Stimulated activated CD8-positive, alpha-beta memory T cell treated with anti-CD3 and anti-CD28 coated beads, Interleukin-15, amount 100 ng/mL, for 1 hour (primary cell): ENCODE data around the gene PARD3.

Experiments
- DNase-seq: peaks from one replicate; pipeline ENCODE4 v3.0.0-alpha.2; 2020; ENCODE audit warnings: low read depth

Gene PARD3

DNA sequence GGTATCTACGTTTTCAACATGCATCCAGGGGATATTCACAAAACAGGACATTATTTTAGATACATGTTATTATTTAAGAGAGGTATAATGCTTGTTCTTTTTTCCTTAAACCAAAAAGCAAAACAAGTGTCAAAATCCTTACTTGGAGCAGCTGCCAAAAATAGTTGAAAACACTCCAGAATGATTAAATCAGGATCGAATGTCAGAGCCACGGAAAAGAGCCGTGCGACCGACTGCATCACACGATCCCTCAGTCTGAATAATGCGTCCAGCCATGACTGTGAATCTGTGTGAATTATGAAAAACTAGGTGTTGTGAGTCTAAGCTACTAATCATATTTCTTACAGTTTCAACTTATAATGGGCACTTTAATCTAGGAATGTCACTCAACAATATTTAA is 126.0 kb downstream of the PARD3 start:
- DNase-seq, result no peak

DNA sequence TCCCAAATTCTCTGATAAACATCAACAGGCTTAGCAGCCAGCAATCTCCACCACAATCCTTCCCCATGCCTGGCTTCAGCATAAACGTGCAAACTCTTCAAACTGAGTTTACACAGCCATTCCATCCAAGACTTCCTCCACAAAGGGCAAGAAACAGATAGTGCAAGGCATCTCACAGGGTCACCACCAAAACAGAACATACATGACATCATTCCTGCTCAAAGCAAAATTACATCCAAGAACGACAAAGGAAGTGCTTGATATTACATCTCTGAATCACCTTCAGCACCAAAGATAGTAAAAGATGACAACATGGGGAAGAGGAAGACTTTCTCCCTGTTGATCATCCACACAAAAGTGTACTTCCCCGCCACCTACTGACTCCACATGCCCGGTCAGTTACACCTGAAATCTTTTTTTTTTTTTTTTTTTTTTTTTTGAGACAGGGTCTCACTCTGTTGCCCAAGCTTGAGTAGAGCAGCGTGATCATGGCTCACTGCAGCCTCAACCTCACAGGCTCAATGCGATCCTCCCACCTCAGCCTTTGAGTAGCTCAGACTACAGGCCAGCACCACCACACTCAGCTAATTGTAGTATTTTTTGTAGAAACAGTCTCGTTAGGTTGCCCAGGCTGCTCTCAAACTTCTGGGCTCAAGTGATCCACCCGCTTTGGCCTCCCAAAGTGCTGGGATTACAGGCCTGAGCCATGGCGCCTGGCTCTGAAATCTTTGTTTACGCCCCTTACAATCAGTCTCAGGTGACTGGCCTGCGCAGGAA is 127.5 kb downstream of the PARD3 start:
- DNase-seq, result no peak

DNA sequence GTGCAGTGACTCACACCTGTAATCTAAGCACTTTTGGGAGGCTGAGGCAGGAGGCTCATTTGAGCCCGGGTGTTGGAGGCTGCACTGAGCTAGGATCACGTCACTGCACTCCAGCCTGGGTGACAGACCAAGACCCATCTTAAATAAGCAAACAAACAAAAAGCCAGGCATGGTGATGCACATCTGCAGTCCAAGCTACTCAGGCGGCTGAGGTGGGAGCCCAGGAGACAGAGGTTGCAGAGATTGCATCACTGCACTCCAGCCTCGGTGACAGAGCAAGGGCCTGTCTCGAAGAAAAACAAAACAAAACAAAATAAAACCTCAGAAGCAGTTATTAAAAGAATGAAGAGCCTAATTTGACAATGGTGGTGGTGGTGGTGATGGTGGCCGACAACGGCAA is 132.5 kb downstream of the PARD3 start:
- DNase-seq, result no peak

DNA sequence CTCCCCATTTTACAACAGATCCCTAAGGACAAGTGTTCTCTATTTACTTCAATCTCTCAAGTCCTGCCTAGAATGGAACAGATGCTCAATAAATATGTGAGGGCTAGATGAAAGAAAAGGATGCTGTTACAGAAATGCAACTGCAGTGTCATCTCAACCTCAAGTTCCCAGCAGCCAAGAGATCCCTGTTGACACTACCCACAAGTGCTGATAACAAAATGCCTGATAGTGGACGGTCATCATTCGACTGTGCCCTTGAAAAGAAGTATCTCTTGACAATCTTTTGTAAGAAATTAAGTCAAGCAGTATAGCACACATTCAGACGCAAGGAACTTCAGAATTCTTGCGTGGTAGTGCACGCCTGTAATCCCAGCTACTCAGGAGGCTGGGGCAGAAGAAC is 133.2 kb downstream of the PARD3 start:
- DNase-seq, result no peak

DNA sequence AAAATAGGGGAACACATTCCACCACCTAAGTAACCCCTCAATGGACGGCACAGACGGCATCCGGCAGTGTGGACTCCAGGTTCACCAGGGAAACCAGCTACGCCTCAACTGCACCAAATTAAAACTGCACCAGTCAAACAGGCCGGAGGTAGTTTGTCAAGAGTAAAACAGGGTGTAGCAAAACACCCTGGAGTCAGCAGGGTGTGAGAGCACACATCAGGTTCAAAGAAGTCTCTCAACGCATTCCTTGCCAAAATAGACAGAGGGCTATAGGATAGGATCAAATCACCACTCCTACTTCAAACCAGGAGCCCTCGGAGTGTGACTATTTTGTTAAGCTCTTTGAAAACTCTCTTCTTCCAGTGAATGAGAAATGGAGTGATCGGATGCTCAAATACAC is 135.9 kb downstream of the PARD3 start:
- DNase-seq, result no peak

DNA sequence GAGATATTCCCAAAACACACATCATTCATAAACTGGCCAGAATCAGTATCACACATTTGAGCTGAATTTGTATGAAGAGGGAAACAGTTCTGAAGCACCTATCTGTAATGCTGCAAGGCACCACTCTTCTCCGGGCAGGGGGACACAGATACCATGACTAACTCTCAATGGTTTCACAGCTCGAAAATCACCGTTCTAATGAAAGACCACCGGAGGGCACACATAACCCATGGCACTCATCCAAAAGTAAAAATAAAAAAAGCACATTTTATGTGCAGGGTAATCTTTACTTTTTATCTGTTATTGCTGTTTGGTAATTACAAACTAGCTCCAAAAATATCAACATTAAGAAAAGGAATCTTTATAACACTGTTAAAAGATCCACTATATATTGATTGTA is 137.5 kb downstream of the PARD3 start:
- DNase-seq, result no peak

DNA sequence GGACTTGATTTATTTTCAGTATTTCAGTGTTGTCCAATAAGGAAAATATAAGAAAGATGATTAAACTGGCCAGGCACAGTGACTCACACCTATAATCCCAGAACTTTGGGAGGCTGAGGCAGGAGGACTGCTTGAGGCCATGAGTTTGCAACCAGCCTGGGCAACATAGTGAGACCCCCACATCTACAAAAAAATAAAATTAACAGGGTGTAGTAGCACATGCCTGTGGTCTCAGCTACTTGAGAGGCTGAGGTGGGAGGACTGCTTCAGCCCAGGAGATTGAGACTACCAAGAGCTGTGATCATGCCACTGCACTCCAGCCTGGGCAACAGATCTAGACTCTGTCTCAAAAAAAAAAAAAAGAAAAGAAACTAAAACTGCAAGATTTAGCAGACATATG is 138.0 kb downstream of the PARD3 start:
- DNase-seq, result no peak

DNA sequence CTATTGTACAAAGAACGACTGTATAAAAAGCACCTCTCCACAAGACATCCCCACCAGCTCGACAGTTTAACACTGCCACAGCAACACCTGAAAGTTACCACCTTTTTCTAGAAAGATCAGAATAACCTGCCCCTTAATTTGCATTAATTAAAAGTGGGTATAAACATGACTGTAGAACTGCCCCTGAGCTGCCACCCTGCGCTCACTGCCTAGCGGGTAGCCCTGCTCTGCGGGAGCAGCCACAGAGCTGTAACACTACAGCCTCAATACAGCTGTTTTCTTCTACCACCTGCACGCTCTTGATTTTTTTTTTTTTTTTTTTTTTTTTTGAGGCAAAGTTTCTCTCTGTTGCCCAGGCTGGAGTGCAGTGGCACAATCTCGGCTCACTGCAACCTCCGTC is 140.9 kb downstream of the PARD3 start:
- no peak for DNase-seq

DNA sequence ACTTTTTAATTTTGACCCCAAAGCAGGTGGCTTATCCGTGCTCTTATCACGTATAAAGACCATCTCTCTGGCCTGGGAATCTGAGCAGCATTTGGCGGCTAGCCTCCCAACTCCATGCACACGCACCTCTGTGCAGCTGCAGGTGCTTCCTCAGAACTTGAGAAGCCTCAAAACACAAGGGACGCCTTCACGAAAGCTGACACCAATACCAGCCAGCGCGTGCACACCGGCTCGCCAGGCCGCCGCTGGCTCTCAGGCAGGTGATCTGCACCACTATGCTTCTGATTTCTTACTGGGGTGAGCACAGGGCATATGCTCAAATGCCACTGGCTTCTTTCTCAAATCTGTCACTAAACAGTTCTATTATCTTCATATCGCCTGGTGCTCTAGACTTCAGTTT is 145.0 kb downstream of the PARD3 start:
- DNase-seq, result no peak

DNA sequence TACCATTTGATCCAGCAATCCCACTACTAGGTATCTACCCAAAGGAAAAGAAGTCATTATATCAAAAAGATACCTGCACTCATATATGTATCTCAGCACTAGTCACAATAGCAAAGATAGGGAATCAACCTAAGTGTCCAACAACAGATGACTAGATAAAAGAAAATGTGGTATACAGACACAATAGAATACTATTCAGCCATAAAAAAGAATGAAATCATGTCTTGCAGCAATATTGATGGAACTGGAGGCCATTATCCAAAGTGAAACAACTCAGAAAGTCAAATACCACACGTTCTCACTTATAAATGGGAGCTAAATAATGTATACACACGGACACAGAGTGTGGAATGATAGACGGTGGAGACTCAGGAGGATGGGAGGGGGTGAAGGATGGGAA is 146.0 kb downstream of the PARD3 start:
- no peak for DNase-seq

DNA sequence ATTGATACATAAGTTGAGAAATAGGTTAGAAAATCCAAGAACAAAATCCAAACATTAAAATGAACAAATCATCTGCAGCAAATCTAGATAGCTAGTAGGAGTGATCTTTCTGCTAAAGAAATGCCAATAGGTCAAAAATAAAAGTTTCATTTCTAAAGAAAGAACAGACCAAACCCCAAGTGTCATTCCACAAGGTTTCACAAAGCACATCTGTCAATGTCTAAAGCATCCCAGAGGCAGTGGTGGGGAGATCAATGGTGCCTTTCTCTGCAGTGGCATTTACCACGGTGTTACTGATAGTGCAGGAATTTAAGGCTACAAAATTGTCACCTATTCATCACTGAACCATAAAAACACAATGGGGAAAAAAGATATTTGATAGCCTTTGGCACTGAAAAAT is 147.9 kb downstream of the PARD3 start:
- DNase-seq, result no peak

DNA sequence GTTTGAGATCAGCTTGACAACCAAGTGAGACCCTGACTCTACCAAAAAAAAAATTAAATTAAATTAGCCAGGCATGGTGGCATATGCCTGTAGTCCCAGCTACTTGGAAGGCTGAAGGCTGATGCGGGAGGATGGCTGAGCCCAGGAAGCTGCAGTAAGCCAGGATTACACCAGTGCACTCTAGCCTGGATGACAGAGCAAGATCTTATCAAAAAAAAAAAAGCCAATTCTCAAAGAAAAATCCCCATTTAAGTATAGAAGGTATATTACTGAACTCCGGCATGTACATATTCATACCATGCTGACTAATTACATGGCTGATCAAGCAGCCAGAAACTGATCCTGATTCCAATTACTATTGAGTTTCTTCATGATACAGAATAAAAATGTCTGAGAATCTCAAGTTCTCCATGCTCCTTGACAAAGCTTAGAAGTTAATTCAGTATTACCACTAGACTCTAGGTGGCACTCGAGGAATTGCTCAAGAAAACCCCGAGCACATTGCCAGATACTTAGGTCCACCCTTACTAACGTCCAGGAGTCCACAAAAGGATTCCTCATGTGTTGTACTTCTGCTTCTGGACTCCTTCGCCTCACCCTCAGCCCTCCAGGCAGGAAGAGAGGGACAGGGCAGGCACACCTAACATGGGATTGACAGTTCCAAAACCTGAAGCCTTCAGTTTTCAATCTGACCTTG is 148.9 kb downstream of the PARD3 start:
- no peak for DNase-seq

DNA sequence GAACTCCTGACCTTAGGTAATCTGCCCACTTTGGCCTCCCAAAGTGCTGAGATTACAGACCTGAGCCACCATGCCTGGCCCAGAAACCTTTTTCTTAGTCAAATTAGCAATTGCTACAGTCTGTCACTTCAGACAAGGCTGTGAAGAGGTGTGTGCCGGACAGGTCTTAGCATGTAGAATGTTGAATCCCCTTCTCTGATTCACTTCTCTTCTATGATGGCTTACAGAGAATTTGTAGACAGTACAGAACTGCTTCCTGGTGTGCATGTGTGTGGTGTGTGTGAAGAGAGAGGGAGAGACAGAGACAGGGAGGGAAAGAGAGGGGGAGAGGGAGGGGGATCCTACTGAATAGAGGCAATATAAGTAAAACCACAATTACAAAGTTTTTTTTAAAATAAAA is 150.4 kb downstream of the PARD3 start:
- DNase-seq, result no peak

DNA sequence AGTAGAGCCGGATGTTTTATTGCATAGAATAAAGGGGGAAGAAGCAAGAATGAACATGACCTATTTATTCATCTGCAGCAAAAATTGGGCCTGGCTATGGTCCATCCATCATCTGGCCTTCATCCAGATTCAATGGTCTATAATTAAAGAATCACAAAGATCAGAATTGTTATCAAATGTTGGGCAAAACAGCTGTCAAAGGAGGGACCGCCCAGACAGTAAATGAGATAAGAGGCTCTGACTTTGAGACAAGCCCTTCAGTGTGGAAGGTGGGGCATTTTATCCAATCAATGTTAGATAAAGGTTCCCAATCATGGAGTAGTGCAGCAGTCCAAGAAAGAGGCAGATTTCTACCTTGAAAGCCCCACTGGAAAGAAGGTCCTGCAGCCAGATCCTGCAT is 153.5 kb downstream of the PARD3 start:
- no peak for DNase-seq

DNA sequence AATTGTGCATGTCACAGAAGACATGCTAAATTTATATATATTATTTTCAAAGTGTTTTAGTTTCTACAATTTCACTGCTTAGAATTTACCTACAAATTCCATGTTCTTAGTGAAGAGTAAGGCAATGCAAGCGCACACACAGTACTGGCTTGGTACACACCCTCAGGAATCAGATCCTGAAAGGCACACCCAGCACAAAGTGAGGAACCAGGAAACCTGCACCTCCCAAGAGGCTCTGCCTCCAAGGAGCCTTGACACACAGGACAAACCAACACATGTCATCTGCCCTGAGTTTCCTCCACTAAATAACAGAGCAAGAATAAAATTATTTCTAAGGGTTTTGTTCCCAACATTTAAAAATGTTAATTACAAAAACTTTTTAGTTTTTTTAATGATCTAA is 156.2 kb downstream of the PARD3 start:
- DNase-seq, result no peak

DNA sequence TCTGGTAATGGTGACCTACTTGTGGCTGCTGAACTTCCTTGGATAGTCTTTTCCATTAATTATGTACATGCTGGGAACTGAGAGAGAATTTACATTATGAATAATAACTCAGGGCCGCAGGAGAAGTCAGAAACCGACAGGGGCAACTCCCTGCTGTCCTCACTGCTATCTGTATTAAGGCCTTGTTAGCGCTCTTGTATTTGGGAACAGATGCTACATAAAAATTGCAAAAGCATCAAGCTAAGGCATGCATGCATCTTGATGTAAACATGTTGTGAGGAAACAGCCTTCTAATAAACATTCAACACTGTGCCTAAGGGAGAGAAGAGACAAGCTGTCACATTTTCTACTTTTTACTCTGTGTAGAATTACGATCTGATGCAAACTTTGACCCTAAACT is 158.4 kb downstream of the PARD3 start:
- no peak for DNase-seq

DNA sequence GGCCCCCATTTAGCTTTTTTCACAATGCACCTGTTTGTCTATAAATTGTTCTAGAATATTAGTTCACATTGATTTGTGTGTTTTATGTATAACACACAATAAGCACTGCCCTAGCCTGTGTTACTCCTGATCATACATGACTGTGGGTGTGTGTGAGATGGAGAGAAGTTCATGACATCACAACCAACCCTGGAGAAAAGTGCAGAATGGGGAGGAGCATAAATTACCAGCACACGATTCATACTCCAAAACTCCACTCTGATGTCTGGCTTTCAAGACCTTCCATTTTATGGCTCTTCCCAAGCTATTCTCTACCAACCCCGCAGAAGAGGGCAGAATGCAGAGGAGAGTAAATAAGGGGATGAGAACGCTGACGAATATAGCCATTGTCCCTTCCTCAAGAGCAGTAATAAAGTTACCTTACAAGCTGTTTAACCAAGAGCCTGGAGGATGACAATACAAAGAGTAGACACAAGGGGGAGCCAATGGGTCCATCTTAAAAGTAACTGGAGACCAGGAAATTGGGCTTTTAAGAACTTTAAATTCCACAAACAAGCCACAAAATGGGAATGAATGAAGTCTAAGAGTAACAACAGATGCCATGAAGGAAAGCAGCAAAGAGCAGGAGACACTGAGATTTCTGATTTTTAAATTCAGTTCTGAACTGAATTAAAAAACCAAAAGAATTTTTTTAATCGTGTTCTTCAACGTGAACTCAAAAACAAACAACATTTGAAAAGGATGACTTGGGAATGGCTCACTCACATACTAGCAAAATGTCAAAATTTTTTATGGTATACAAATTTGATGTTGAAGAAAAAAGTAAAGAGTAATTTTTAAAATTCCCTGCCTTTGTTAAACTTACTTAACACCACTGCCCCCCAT is 159.6 kb downstream of the PARD3 start:
- no peak for DNase-seq

DNA sequence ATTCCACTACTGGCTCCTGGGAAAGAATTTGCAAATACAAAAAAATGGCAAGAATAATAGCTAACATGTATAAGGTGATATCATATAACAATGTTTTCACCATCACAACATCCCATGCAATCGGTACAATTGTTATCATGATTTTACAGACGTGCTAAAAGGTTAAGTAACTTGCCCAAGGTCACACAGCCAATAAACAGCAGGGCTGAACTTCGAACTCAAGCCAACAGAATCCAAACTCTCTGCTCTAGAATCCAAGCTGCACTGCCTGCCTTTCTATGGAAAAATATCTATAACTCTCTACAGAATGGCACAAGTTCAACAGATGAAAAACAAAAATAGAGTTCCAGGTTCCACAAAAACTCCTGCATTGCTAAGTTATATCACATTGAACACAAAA is 160.9 kb downstream of the PARD3 start:
- no peak for DNase-seq

DNA sequence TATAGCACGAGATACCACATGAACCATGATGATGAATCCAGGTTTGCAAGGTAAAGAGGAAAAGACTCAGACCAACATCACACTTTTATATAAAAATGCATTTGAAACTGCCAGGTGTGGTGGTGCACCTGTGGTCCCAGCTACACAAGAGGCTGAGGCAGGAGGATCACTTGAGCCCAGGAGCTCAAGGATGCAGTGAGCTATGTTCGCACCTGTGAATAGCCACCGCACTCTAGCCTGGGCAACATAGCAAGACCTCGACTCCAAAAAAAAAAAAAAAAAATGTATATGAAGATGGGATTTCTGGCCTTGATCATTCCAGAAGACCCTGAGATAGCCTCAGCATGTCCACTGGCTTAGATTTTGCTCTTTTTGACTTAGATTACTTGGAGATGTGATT is 161.6 kb downstream of the PARD3 start:
- DNase-seq, result no peak

DNA sequence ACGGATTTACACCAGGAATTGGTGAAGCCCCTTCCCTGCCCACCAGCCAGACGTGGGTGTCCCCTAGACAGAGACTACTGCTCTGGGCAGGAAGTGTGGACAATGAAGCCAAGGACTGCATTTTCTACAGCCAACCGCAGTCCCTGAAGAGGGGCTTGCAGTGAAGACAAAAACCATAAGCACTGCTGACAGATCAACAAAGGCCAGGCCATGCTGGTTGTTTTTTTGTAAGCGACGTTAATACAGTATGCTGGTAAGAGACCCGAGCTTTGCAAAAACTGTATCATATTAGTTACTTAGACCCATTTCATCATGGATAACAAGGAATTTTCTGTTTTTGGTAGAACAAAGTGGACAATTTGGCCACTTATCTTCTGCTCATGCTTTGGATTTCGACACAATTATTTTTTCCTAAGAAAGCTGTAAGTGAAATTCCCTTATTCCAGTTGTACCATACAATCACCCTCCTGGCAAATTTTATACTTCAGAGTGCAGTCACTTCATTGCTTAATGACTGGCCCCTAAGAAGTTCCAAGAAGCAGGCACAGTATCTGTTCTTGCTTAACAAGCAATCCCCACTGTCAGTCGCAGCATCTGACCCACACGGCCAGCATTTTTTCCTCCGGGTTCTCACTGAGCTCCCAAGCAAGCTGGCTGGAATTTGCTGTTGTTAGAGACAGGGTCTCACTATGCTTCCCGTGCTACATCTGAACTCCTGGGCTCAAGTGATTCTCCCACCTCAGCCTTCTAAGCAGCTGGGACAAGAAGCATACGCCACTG is 163.5 kb downstream of the PARD3 start:
- no peak for DNase-seq

DNA sequence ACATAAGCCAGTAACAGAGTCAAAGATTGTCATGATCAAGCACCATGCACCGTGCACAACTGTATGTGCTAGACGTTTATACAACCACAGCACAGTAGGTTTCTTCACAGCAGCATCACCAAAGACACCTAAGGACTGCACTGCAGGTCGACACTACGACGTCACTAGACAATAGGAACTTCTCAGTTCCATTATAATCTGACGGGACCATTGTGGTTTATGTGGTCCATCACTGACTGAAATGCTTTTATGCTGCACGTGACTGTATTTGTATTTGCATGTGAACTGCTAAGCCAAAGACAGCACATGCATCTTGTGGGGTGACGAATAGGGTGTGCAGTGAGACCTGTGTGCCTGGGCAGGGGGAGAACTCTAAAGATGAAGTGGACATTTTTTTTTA is 164.9 kb downstream of the PARD3 start:
- DNase-seq, result no peak

DNA sequence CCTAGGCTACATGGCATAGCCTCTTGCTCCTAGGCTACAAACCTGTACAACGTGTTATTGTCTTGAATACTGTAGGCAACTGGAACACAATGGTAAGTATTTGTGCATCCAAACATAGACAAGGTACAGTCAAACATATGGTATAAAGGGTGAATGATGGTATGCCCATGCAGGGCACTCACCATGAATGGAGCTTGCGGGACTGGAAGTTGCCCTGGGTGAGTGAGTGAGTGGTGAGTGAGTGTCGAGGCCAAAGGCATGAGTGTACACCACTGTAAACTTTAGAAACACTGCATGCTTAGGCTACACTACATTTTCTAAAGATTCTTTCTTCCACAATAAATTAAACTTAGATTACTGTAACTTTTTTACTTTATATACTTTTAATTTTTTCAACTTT is 165.7 kb downstream of the PARD3 start:
- DNase-seq, result no peak
